Activated CD4-positive, CD25-positive, alpha-beta regulatory T cell (primary cell): ENCODE results near the gene CACNG4.

ENCODE experiments used
- DNase-seq, 4 experiments: peaks; one replicate each; lab custom pipeline; 2025; lab: John Stamatoyannopoulos, UW

Gene CACNG4

GRCh38 chr17:66985338-66986237, 21.1 kb downstream of the CACNG4 start:
- no peak for DNase-seq

GRCh38 chr17:66986659-66987058, 22.2 kb downstream of the CACNG4 start:
- no peak for DNase-seq

GRCh38 chr17:66987059-66987616, 22.6 kb downstream of the CACNG4 start:
- DNase-seq: no peak

GRCh38 chr17:66988069-66988798, 23.7 kb downstream of the CACNG4 start:
- DNase-seq: no peak

GRCh38 chr17:66989076-66989475, 24.6 kb downstream of the CACNG4 start:
- no peak for DNase-seq

GRCh38 chr17:66989579-66989978, 25.1 kb downstream of the CACNG4 start:
- no peak for DNase-seq

GRCh38 chr17:66990047-66990446, 25.5 kb downstream of the CACNG4 start:
- no peak for DNase-seq

- no peak for DNase-seq
Observed at GRCh38 chr17:66992911-66993442, 28.5 kb downstream of the CACNG4 start.

- no peak for DNase-seq
Observed at GRCh38 chr17:66994361-66994760, 29.9 kb downstream of the CACNG4 start.

- DNase-seq: no peak
Observed at GRCh38 chr17:66994930-66995535, 30.5 kb downstream of the CACNG4 start.

GRCh38 chr17:66995944-66996343, 31.4 kb downstream of the CACNG4 start:
- DNase-seq: no peak

- DNase-seq: no peak
Observed at GRCh38 chr17:66996926-66997325, 32.4 kb downstream of the CACNG4 start.

GRCh38 chr17:67003231-67003630, 38.7 kb downstream of the CACNG4 start:
- DNase-seq: no peak

GRCh38 chr17:67004181-67004580, 39.7 kb downstream of the CACNG4 start:
- no peak for DNase-seq

GRCh38 chr17:67007266-67007665, 42.8 kb downstream of the CACNG4 start:
- DNase-seq: no peak

- DNase-seq: no peak
Observed at GRCh38 chr17:67008101-67008500, 43.6 kb downstream of the CACNG4 start.

GRCh38 chr17:67011527-67012175, 47.1 kb downstream of the CACNG4 start:
- no peak for DNase-seq

- DNase-seq: no peak
Observed at GRCh38 chr17:67013891-67014290, 49.4 kb downstream of the CACNG4 start.

- DNase-seq: no peak
Observed at GRCh38 chr17:67015001-67015400, 50.5 kb downstream of the CACNG4 start.

- no peak for DNase-seq
Observed at GRCh38 chr17:67016039-67016762, 51.7 kb downstream of the CACNG4 start.

- DNase-seq: no peak
Observed at GRCh38 chr17:67017910-67018309, 53.4 kb downstream of the CACNG4 start.
